Common myeloid progenitor, CD34-positive (primary cell): ENCODE data around the gene OR56A4.

Experiments used
- CTCF ChIA-PET: fragments of 350-600 bp; sonication (Branson Sonifier 250); formaldehyde crosslinking; loops from one replicate; lab custom pipeline; 2021; ENCODE audit warnings: antibody characterized with exemption; lab: Charles Lee
- POLR2A ChIA-PET: fragments of 350-600 bp; sonication (Branson Sonifier 250); formaldehyde crosslinking; loops from one replicate; lab custom pipeline; 2021; ENCODE audit warnings: antibody characterized with exemption; lab: Charles Lee
- DNase-seq, 3 donors: peaks; one replicate each; pipeline versions ENCODE4 v3.0.0 to v3.0.0-alpha.2; 2013
- H3K27ac ChIP-seq, 2 experiments: 1 replicate in 1 of 2; 2 replicates in 1 of 2; pipeline ENCODE4 v1.7.0; 2013; ENCODE audit warnings: inconsistent platforms in 2 of 2, low read length in 2 of 2, mild to moderate bottlenecking in 2 of 2, low read depth in 1 of 2, moderate library complexity in 1 of 2; ENCODE audit not compliant: severe bottlenecking in 2 of 2, insufficient read depth in 1 of 2, poor library complexity in 1 of 2
- H3K27me3 ChIP-seq, 5 experiments: replicated peaks in 2 of 5; 1 replicate in 3 of 5; 2 replicates in 2 of 5; pipeline versions ENCODE4 v1.6.1 to v1.7.0; 2013; ENCODE audit warnings: low read length in 4 of 5, mild to moderate bottlenecking in 2 of 5, moderate library complexity in 2 of 5, inconsistent platforms in 1 of 5; ENCODE audit not compliant: insufficient read depth in 5 of 5, control insufficient read depth in 4 of 5
- H3K36me3 ChIP-seq, 4 experiments: 1 replicate in 2 of 4; 2 replicates in 2 of 4; pipeline versions ENCODE4 v1.6.1 to v1.7.0; 2013; ENCODE audit warnings: low read length in 3 of 4, control low read depth in 1 of 4, mild to moderate bottlenecking in 1 of 4; ENCODE audit not compliant: control insufficient read depth in 4 of 4, insufficient read depth in 4 of 4
- H3K4me1 ChIP-seq, 4 experiments: 1 replicate in 3 of 4; 2 replicates in 1 of 4; pipeline versions ENCODE4 v1.6.1 to v1.7.1; 2013; ENCODE audit warnings: low read length in 3 of 4, mild to moderate bottlenecking in 3 of 4, control low read depth in 1 of 4, inconsistent platforms in 1 of 4, moderate library complexity in 1 of 4; ENCODE audit not compliant: control insufficient read depth in 4 of 4, insufficient read depth in 4 of 4; ENCODE audit errors: control extremely low read depth in 1 of 4
- H3K4me3 ChIP-seq, 7 experiments: 1 replicate in 4 of 7; 2 replicates in 3 of 7; pipeline versions ENCODE4 v1.5.1 to v1.7.0; 2013; ENCODE audit warnings: mild to moderate bottlenecking in 7 of 7, low read length in 6 of 7, moderate library complexity in 6 of 7, inconsistent platforms in 2 of 7, low read depth in 2 of 7, control low read depth in 1 of 7; ENCODE audit not compliant: insufficient read depth in 4 of 7, control insufficient read depth in 1 of 7; ENCODE audit errors: extremely low read depth in 1 of 7
- H3K9me3 ChIP-seq, 5 experiments: 1 replicate in 4 of 5; 2 replicates in 1 of 5; pipeline versions ENCODE4 v1.6.1 to v1.7.1; 2013; ENCODE audit warnings: low read length in 4 of 5, mild to moderate bottlenecking in 2 of 5, inconsistent platforms in 1 of 5, low read depth in 1 of 5, moderate library complexity in 1 of 5; ENCODE audit not compliant: control insufficient read depth in 4 of 5, insufficient read depth in 2 of 5; ENCODE audit errors: control extremely low read depth in 1 of 5
- WGBS: methylation state at CpG from one replicate; pipeline ENCODE4 v1.1.5; 2013; ENCODE audit not compliant: insufficient coverage; 5-methylcytosine and 5-hydroxymethylcytosine counted together

OR56A4 gene

GRCh38 chr11:6022956-6023355, 16.2 kb upstream of the OR56A4 start:
- ChIA-PET POLR2A (no interaction called here), CTCF (interaction anchor here (0.5 to 5.1 kb wide), 18 partner anchors 8 to 623 kb away, joined by 3 to 35 read pairs (median 4); partner anchors contain the start of genes CAVIN3 and FHIP1B)
- 0% methylated on average over 4 of the region's 4 CpGs for WGBS
- H3K9me3 ChIP-seq = no peaks in the 10 kb centered on the region
- no peak overlapping the region for H3K4me3 ChIP-seq
- peaks cover 4 to 23% (median 9%) of the 10 kb centered on the region in 5 experiments for H3K27me3 ChIP-seq
- DNase-seq = peak; percentile 52 to 76 (median 75)
- no peaks in the 10 kb centered on the region for H3K36me3 ChIP-seq
- H3K4me1 ChIP-seq = no peaks in the 10 kb centered on the region
- no peak overlapping the region for H3K27ac ChIP-seq

GRCh38 chr11:6013042-6013441, 6.3 kb upstream of the OR56A4 start:
- WGBS = 100% methylated on average over 2 of the region's 3 CpGs
- H3K27me3 ChIP-seq = peaks cover 0 to 6% (median 2%) of the 10 kb centered on the region in 5 experiments
- H3K36me3 ChIP-seq = no peaks in the 10 kb centered on the region
- H3K27ac ChIP-seq = no peak overlapping the region
- H3K9me3 ChIP-seq = peaks cover 0 to 12% (median 4%) of the 10 kb centered on the region in 5 experiments
- no peak for DNase-seq
- no peaks in the 10 kb centered on the region for H3K4me1 ChIP-seq
- CTCF ChIA-PET = interaction anchor here (1.1 to 1.3 kb wide), 3 partner anchors 9 to 20 kb away, joined by 3 to 4 read pairs (median 3); no protein-coding TSS in a partner anchor
- POLR2A ChIA-PET = no interaction called here
- H3K4me3 ChIP-seq = no peak overlapping the region

- H3K27ac ChIP-seq = no peak overlapping the region
- DNase-seq = no peak
- ChIA-PET CTCF (interaction anchor here (1.0 to 1.4 kb wide), 5 partner anchors 8 to 20 kb away, joined by 3 to 4 read pairs (median 3); no protein-coding TSS in a partner anchor), POLR2A (no interaction called here)
- no peaks in the 10 kb centered on the region for H3K36me3 ChIP-seq
- WGBS = 81% methylated on average over 4 of the region's 4 CpGs
- peaks cover 0 to 4% (median 2%) of the 10 kb centered on the region in 5 experiments for H3K27me3 ChIP-seq
- peaks cover 0 to 10% (median 2%) of the 10 kb centered on the region in 5 experiments for H3K9me3 ChIP-seq
- H3K4me1 ChIP-seq = no peaks in the 10 kb centered on the region
- H3K4me3 ChIP-seq = no peak overlapping the region
These were observed 5.4 kb upstream of the OR56A4 start for GRCh38 chr11:6012035-6012668.

GRCh38 chr11:6006395-6006794, 351 bp downstream of the OR56A4 start:
- POLR2A ChIA-PET = no interaction called here
- Histone ChIP-seq H3K4me3 (no peak overlapping the region), H3K27me3 (peaks cover 0 to 5% (median 2%) of the 10 kb centered on the region in 5 experiments), H3K36me3 (no peaks in the 10 kb centered on the region), H3K9me3 (no peaks in the 10 kb centered on the region), H3K4me1 (no peaks in the 10 kb centered on the region), H3K27ac (no peak overlapping the region)
- CTCF ChIA-PET = interaction anchor here (1.0 kb wide), 1 partner anchor 234 kb away, joined by 3 read pairs; no protein-coding TSS in a partner anchor
- no peak for DNase-seq

GRCh38 chr11:6002202-6002699, 4.5 kb downstream of the OR56A4 start:
- WGBS = 52% methylated on average over 6 of the region's 7 CpGs
- Histone ChIP-seq H3K27ac (no peak overlapping the region), H3K9me3 (no peaks in the 10 kb centered on the region), H3K4me3 (no peak overlapping the region), H3K27me3 (peaks cover 0 to 2% (median 0%) of the 10 kb centered on the region in 5 experiments), H3K36me3 (no peaks in the 10 kb centered on the region), H3K4me1 (no peaks in the 10 kb centered on the region)
- DNase-seq = no peak
- ChIA-PET POLR2A (no interaction called here), CTCF (no interaction called here)

GRCh38 chr11:5994791-5995190, 12.0 kb downstream of the OR56A4 start:
- Histone ChIP-seq H3K27ac (no peak overlapping the region), H3K36me3 (no peaks in the 10 kb centered on the region), H3K4me1 (no peaks in the 10 kb centered on the region), H3K9me3 (no peaks in the 10 kb centered on the region), H3K27me3 (peaks cover 0 to 8% (median 2%) of the 10 kb centered on the region in 5 experiments), H3K4me3 (no peak overlapping the region)
- POLR2A ChIA-PET = no interaction called here
- 95% methylated on average over 13 of the region's 14 CpGs for WGBS
- CTCF ChIA-PET = interaction anchor here (1.1 to 1.3 kb wide), 2 partner anchors 10 to 32 kb away, joined by 3 read pairs; no protein-coding TSS in a partner anchor
- DNase-seq = no peak
